Measurements from ENCODE around the gene ACTL10.

GRCh38 chr20:33649201-33649681 is 17.5 kb upstream of the ACTL10 start:
- no peak for TF ChIP-seq CTCF (IDR thresholded peaks at IDR 0.05; ENCODE audit: insufficient read depth, low read depth, low read length)
- no peak for TF ChIP-seq EZH2 (IDR thresholded peaks at IDR 0.05; ENCODE audit: insufficient read depth, low read length)

Data from astrocyte (in vitro differentiated cells and primary cell).